GM23338 (cell line): ENCODE data around the gene ZFYVE28. TPM values are rescaled to one million over a fixed set of nuclear protein-coding genes. Genes with fewer than 3 reads are reported as not detected.

ENCODE experiments used
- ATAC-seq: fragments of 200-7000 bp; cut with Tn5 transposase; 3 replicates; pipeline ENCODE4 v1.9.1; 2020
- DNase-seq: peaks from one replicate; pipeline ENCODE4 v3.0.0-alpha.2; 2015; ENCODE audit warnings: low spot score
- H2AFZ ChIP-seq: fragments of 200-600 bp; sonication (generic); 2 replicates; pipeline ENCODE4 v1.8.0; 2016; ENCODE audit warnings: antibody characterized with exemption, mild to moderate bottlenecking, moderate library complexity
- H3F3A ChIP-seq: fragments of 200-600 bp; sonication (generic); replicated peaks from 2 replicates; pipeline ENCODE4 v1.8.0; 2017; ENCODE audit warnings: antibody characterized with exemption, mixed run types, low read depth
- H3K27ac ChIP-seq: fragments of 200-600 bp; sonication (generic); 2 replicates; pipeline ENCODE4 v1.6.1; 2016; ENCODE audit warnings: low read depth
- H3K27me3 ChIP-seq: fragments of 200-600 bp; sonication (generic); 2 replicates; pipeline ENCODE4 v1.8.0; 2016; ENCODE audit warnings: mild to moderate bottlenecking, mixed run types, moderate library complexity; ENCODE audit not compliant: insufficient read depth
- H3K36me3 ChIP-seq: fragments of 200-600 bp; sonication (generic); 2 replicates; pipeline ENCODE4 v1.8.0; 2016; ENCODE audit warnings: mild to moderate bottlenecking; ENCODE audit not compliant: insufficient read depth
- H3K4me1 ChIP-seq: fragments of 200-600 bp; sonication (generic); 2 replicates; pipeline ENCODE4 v1.8.0; 2016; ENCODE audit warnings: mild to moderate bottlenecking, moderate library complexity; ENCODE audit not compliant: insufficient read depth
- H3K4me2 ChIP-seq: fragments of 200-600 bp; sonication (generic); 2 replicates; pipeline ENCODE4 v1.7.1; 2017; ENCODE audit warnings: mixed run types
- H3K4me3 ChIP-seq: fragments of 200-600 bp; sonication (generic); 2 replicates; pipeline ENCODE4 v1.6.1; 2016; ENCODE audit warnings: mixed run types
- H3K79me2 ChIP-seq: fragments of 200-600 bp; sonication (generic); replicated peaks from 2 replicates; pipeline ENCODE4 v1.8.0; 2017; ENCODE audit warnings: mild to moderate bottlenecking; ENCODE audit not compliant: insufficient read depth
- H3K9me2 ChIP-seq: fragments of 200-600 bp; sonication (generic); 2 replicates; pipeline ENCODE4 v1.8.0; 2017; ENCODE audit not compliant: insufficient read depth
- H4K20me1 ChIP-seq: fragments of 200-600 bp; sonication (generic); replicated peaks from 2 replicates; pipeline ENCODE4 v1.8.0; 2017; ENCODE audit warnings: mild to moderate bottlenecking; ENCODE audit not compliant: insufficient read depth
- H3K27ac Mint-ChIP-seq: 2 replicates; pipeline ENCODE4 v1.8.0; 2020; ENCODE audit warnings: inconsistent platforms, mild to moderate bottlenecking, moderate library complexity, mixed read lengths
- H3K27me3 Mint-ChIP-seq: 3 replicates; pipeline ENCODE4 v1.8.0; 2022; ENCODE audit warnings: low read depth, mild to moderate bottlenecking, moderate library complexity, mixed read lengths, inconsistent platforms; ENCODE audit not compliant: insufficient read depth, poor library complexity
- H3K36me3 Mint-ChIP-seq: 3 replicates; pipeline ENCODE4 v1.8.0; 2021; ENCODE audit warnings: low read depth, mild to moderate bottlenecking, inconsistent platforms, moderate library complexity, mixed read lengths
- H3K4me1 Mint-ChIP-seq: 3 replicates; pipeline ENCODE4 v1.8.0; 2020; ENCODE audit warnings: mild to moderate bottlenecking, inconsistent platforms, mixed read lengths
- H3K4me3 Mint-ChIP-seq: 3 replicates; pipeline ENCODE4 v1.8.0; 2021; ENCODE audit warnings: moderate library complexity, mild to moderate bottlenecking, inconsistent platforms, mixed read lengths
- H3K9me3 Mint-ChIP-seq: 3 replicates; pipeline ENCODE4 v1.8.0; 2020; ENCODE audit warnings: moderate library complexity, mild to moderate bottlenecking, inconsistent platforms, mixed read lengths
- CREB1 ChIP-seq: fragments of 250-450 bp; sonication (Bioruptor Pico); IDR thresholded peaks from 2 replicates; pipeline ENCODE4 v1.5.0; 2020; ENCODE audit warnings: low read depth, mild to moderate bottlenecking, moderate library complexity
- EZH2 ChIP-seq: fragments of 200-600 bp; sonication (generic); IDR thresholded peaks from one replicate; pipeline ENCODE4 v1.8.0; 2017; ENCODE audit warnings: antibody characterized with exemption, mild to moderate bottlenecking, low read depth; ENCODE audit not compliant: unreplicated experiment
- JUNB ChIP-seq: IDR thresholded peaks from one replicate; pipeline ENCODE4 v1.6.1; 2016; ENCODE audit warnings: antibody characterized with exemption; ENCODE audit not compliant: unreplicated experiment
- polyA plus RNA-seq: library from polyadenylated mRNA; unstranded; fragments of >200 nt; fragmentation: Nextera tagmentation; extraction: Ambion mirVana; gene quantifications from 2 replicates; pipeline ENCODE4 v1.2.1, GENCODE V29; 2016
- total RNA-seq: library from RNA; depleted of rRNA; stranded (reverse); fragments of >200 nt; shearing (Covaris generic); gene quantifications from 2 replicates; pipeline ENCODE4 v1.2.3, GENCODE V29; 2014
- TF ChIP-seq, protein P1 (sequence below): IDR thresholded peaks from one replicate; pipeline ENCODE4 v1.6.1; 2018; ENCODE audit warnings: antibody characterized with exemption; ENCODE audit not compliant: unreplicated experiment
- TF ChIP-seq, protein P2 (sequence below): fragments of 250-450 bp; sonication (Bioruptor Pico); IDR thresholded peaks from 2 replicates; pipeline ENCODE4 v1.5.0; 2020; ENCODE audit warnings: mild to moderate bottlenecking, moderate library complexity
- TF ChIP-seq, protein P3 (sequence below): IDR thresholded peaks from 2 replicates; pipeline ENCODE4 v1.6.1; 2016; ENCODE audit warnings: antibody characterized with exemption

ZFYVE28 gene
- total and polyA plus RNA-seq, 2 experiments from 2014 or later = 2.6 to 4.6 TPM

DNA sequence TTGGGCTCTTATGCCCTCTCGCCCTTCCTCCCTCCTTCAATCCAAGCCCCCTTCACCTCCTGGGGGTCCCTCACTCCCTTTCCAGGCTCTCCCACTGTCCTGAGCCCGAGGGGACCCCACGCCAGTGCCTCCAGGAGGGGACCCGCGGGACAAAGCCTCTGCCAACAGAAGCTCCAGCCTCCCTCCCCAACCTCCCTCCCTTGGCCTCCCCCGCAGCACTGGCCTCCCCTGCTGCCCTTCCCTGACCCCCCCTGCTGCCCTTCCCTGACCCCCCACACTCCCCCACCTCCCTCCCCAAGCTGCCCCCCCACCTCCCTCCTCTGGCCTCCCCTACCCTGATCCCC is 85.5 kb downstream of the ZFYVE28 start:
- no peaks in the 10 kb centered on the region for H3K9me2 ChIP-seq
- H3K27ac ChIP-seq = no peak overlapping the region
- Mint-ChIP-seq H3K36me3 (no peaks in the 10 kb centered on the region; the same call in 2 of the 3 replicates), H3K4me1 (peaks cover 8% of the 10 kb centered on the region; the same call in 2 of the 3 replicates), H3K4me3 (no peak overlapping the region), H3K27ac (no peak overlapping the region), H3K9me3 (no peaks in the 10 kb centered on the region; the same call in 2 of the 3 replicates), H3K27me3 (peaks cover 16% of the 10 kb centered on the region)
- H2AFZ ChIP-seq = no peak overlapping the region
- no peaks in the 10 kb centered on the region for H3F3A ChIP-seq
- no peak for ATAC-seq
- no peak for DNase-seq
- no peak overlapping the region for H3K4me3 ChIP-seq
- H4K20me1 ChIP-seq = no peaks in the 10 kb centered on the region
- no peaks in the 10 kb centered on the region for H3K36me3 ChIP-seq
- H3K4me1 ChIP-seq = no peaks in the 10 kb centered on the region
- H3K79me2 ChIP-seq = no peaks in the 10 kb centered on the region
- no peaks in the 10 kb centered on the region for H3K27me3 ChIP-seq
- no peak for TF ChIP-seq EZH2
- TF ChIP-seq, protein P1, sequence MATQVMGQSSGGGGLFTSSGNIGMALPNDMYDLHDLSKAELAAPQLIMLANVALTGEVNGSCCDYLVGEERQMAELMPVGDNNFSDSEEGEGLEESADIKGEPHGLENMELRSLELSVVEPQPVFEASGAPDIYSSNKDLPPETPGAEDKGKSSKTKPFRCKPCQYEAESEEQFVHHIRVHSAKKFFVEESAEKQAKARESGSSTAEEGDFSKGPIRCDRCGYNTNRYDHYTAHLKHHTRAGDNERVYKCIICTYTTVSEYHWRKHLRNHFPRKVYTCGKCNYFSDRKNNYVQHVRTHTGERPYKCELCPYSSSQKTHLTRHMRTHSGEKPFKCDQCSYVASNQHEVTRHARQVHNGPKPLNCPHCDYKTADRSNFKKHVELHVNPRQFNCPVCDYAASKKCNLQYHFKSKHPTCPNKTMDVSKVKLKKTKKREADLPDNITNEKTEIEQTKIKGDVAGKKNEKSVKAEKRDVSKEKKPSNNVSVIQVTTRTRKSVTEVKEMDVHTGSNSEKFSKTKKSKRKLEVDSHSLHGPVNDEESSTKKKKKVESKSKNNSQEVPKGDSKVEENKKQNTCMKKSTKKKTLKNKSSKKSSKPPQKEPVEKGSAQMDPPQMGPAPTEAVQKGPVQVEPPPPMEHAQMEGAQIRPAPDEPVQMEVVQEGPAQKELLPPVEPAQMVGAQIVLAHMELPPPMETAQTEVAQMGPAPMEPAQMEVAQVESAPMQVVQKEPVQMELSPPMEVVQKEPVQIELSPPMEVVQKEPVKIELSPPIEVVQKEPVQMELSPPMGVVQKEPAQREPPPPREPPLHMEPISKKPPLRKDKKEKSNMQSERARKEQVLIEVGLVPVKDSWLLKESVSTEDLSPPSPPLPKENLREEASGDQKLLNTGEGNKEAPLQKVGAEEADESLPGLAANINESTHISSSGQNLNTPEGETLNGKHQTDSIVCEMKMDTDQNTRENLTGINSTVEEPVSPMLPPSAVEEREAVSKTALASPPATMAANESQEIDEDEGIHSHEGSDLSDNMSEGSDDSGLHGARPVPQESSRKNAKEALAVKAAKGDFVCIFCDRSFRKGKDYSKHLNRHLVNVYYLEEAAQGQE = no peak
- no peak for TF ChIP-seq CREB1 (CRISPR knock-in tag)
- TF ChIP-seq, protein P2, sequence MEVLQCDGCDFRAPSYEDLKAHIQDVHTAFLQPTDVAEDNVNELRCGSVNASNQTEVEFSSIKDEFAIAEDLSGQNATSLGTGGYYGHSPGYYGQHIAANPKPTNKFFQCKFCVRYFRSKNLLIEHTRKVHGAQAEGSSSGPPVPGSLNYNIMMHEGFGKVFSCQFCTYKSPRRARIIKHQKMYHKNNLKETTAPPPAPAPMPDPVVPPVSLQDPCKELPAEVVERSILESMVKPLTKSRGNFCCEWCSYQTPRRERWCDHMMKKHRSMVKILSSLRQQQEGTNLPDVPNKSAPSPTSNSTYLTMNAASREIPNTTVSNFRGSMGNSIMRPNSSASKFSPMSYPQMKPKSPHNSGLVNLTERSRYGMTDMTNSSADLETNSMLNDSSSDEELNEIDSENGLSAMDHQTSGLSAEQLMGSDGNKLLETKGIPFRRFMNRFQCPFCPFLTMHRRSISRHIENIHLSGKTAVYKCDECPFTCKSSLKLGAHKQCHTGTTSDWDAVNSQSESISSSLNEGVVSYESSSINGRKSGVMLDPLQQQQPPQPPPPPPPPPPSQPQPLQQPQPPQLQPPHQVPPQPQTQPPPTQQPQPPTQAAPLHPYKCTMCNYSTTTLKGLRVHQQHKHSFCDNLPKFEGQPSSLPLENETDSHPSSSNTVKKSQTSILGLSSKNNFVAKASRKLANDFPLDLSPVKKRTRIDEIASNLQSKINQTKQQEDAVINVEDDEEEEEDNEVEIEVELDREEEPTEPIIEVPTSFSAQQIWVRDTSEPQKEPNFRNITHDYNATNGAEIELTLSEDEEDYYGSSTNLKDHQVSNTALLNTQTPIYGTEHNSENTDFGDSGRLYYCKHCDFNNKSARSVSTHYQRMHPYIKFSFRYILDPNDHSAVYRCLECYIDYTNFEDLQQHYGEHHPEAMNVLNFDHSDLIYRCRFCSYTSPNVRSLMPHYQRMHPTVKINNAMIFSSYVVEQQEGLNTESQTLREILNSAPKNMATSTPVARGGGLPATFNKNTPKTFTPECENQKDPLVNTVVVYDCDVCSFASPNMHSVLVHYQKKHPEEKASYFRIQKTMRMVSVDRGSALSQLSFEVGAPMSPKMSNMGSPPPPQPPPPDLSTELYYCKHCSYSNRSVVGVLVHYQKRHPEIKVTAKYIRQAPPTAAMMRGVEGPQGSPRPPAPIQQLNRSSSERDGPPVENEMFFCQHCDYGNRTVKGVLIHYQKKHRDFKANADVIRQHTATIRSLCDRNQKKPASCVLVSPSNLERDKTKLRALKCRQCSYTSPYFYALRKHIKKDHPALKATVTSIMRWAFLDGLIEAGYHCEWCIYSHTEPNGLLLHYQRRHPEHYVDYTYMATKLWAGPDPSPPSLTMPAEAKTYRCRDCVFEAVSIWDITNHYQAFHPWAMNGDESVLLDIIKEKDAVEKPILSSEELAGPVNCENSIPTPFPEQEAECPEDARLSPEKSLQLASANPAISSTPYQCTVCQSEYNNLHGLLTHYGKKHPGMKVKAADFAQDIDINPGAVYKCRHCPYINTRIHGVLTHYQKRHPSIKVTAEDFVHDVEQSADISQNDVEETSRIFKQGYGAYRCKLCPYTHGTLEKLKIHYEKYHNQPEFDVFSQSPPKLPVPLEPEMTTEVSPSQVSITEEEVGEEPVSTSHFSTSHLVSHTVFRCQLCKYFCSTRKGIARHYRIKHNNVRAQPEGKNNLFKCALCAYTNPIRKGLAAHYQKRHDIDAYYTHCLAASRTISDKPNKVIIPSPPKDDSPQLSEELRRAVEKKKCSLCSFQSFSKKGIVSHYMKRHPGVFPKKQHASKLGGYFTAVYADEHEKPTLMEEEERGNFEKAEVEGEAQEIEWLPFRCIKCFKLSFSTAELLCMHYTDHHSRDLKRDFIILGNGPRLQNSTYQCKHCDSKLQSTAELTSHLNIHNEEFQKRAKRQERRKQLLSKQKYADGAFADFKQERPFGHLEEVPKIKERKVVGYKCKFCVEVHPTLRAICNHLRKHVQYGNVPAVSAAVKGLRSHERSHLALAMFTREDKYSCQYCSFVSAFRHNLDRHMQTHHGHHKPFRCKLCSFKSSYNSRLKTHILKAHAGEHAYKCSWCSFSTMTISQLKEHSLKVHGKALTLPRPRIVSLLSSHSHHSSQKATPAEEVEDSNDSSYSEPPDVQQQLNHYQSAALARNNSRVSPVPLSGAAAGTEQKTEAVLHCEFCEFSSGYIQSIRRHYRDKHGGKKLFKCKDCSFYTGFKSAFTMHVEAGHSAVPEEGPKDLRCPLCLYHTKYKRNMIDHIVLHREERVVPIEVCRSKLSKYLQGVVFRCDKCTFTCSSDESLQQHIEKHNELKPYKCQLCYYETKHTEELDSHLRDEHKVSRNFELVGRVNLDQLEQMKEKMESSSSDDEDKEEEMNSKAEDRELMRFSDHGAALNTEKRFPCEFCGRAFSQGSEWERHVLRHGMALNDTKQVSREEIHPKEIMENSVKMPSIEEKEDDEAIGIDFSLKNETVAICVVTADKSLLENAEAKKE (CRISPR knock-in tag) = no peak
- TF ChIP-seq, protein P3, sequence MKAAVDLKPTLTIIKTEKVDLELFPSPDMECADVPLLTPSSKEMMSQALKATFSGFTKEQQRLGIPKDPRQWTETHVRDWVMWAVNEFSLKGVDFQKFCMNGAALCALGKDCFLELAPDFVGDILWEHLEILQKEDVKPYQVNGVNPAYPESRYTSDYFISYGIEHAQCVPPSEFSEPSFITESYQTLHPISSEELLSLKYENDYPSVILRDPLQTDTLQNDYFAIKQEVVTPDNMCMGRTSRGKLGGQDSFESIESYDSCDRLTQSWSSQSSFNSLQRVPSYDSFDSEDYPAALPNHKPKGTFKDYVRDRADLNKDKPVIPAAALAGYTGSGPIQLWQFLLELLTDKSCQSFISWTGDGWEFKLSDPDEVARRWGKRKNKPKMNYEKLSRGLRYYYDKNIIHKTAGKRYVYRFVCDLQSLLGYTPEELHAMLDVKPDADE = no peak
- TF ChIP-seq JUNB = no peak
- H3K4me2 ChIP-seq = no peak overlapping the region
